Kasumi-1 (cell line): ENCODE results near the gene CGB7.
A peak's percentile ranks its signal among the peaks of the same experiment; 100 is the strongest.
"Not testable (repeated sequence)": the region's sequence is repeated elsewhere in the genome, so short reads cannot be mapped to it uniquely, and the experiment has no call there.

ENCODE experiments used
- DNase-seq, 2 experiments: peaks; one replicate each; lab custom pipeline; 2025; lab: John Stamatoyannopoulos, UW

The CGB7 gene

GRCh38 chr19:49042177-49042576 is 15.4 kb downstream of the CGB7 start:
- no peak for DNase-seq

GRCh38 chr19:49039736-49040135 is 17.8 kb downstream of the CGB7 start:
- not testable (repeated sequence) for DNase-seq

GRCh38 chr19:49038557-49039276 is 18.8 kb downstream of the CGB7 start:
- DNase-seq = not testable (repeated sequence)

GRCh38 chr19:49038111-49038510 is 19.4 kb downstream of the CGB7 start:
- DNase-seq = not testable (repeated sequence)

GRCh38 chr19:49036815-49037214 is 20.7 kb downstream of the CGB7 start, which contains the start of gene CGB1:
CGB1 (minus strand) TSS chr19:49036895; CDS start chr19:49036711, 184 bp downstream.
- not testable (repeated sequence) for DNase-seq

GRCh38 chr19:49031642-49032301 is 25.8 kb downstream of the CGB7 start, which contains the start of gene CGB2:
CGB2 (plus strand) TSS chr19:49031890; CDS start chr19:49032096, 206 bp downstream.
- DNase-seq = not testable (repeated sequence)

- not testable (repeated sequence) for DNase-seq
Observed at GRCh38 chr19:49030323-49030722, 27.2 kb downstream of the CGB7 start.

- DNase-seq = not testable (repeated sequence)
Observed at GRCh38 chr19:49029749-49030148, 27.8 kb downstream of the CGB7 start.

GRCh38 chr19:49028686-49029085 is 28.9 kb downstream of the CGB7 start:
- not testable (repeated sequence) for DNase-seq

GRCh38 chr19:49025599-49025998 is 31.9 kb downstream of the CGB7 start:
- DNase-seq = not testable (repeated sequence)

- DNase-seq = not testable (repeated sequence)
Observed at GRCh38 chr19:49025088-49025487, 32.5 kb downstream of the CGB7 start.

- DNase-seq = not testable (repeated sequence)
Observed at GRCh38 chr19:49024233-49024632, 33.3 kb downstream of the CGB7 start, which contains the start of gene CGB3. CGB3 (minus strand) TSS chr19:49024333; CDS start chr19:49023971, 362 bp downstream.

- DNase-seq = no peak
Observed at GRCh38 chr19:49022116-49022515, 35.4 kb downstream of the CGB7 start.

GRCh38 chr19:49020931-49021895 is 36.3 kb downstream of the CGB7 start:
- DNase-seq = no peak

GRCh38 chr19:49020342-49020741 is 37.2 kb downstream of the CGB7 start:
- DNase-seq = no peak

GRCh38 chr19:49019242-49019932 is 38.2 kb downstream of the CGB7 start:
- peak; percentile 23 to 42 for DNase-seq

- peak; percentile 14 to 19 for DNase-seq
Observed at GRCh38 chr19:49018388-49019241, 38.9 kb downstream of the CGB7 start.

GRCh38 chr19:49017666-49018351 is 39.7 kb downstream of the CGB7 start:
- peak; percentile 50 to 63 for DNase-seq

- no peak for DNase-seq
Observed at GRCh38 chr19:49017041-49017665, 40.4 kb downstream of the CGB7 start, which contains the start of gene LHB. LHB (minus strand) TSS chr19:49017091; CDS start chr19:49017081, 10 bp downstream.
